Mesodermal cell (in vitro differentiated cells): ENCODE results near the gene CCL17.

Experiments used
- H3K27ac ChIP-seq: 2 replicates; pipeline ENCODE4 v1.7.0; 2013; ENCODE audit warnings: mild to moderate bottlenecking, low read depth, low read length, moderate library complexity; ENCODE audit not compliant: severe bottlenecking
- H3K36me3 ChIP-seq: 2 replicates; pipeline ENCODE4 v1.7.1; 2013; ENCODE audit warnings: mild to moderate bottlenecking, low read length, moderate library complexity; ENCODE audit not compliant: control insufficient read depth, insufficient read depth
- H3K4me1 ChIP-seq: one replicate; pipeline ENCODE4 v1.7.1; 2013; ENCODE audit warnings: mild to moderate bottlenecking, low read length; ENCODE audit not compliant: insufficient read depth, control insufficient read depth, poor library complexity, severe bottlenecking
- H3K4me3 ChIP-seq: 2 replicates; pipeline ENCODE4 v1.7.0; 2013; ENCODE audit warnings: low read length, control low read depth, mild to moderate bottlenecking; ENCODE audit not compliant: insufficient read depth, poor library complexity, severe bottlenecking; ENCODE audit errors: extremely low read depth
- H3K9me3 ChIP-seq: 2 replicates; pipeline ENCODE4 v1.7.1; 2013; ENCODE audit warnings: mild to moderate bottlenecking, low read length, moderate library complexity; ENCODE audit not compliant: control insufficient read depth
- WGBS, 2 experiments: methylation state at CpG; one replicate each; pipeline ENCODE4 v1.1.5; 2013; ENCODE audit warnings: missing lambda C conversion rate in 2 of 2; ENCODE audit not compliant: insufficient coverage in 2 of 2; 5-methylcytosine and 5-hydroxymethylcytosine counted together

CCL17 gene

GRCh38 chr16:57405097-57405496 is 530 bp downstream of the CCL17 start:
- Histone ChIP-seq H3K9me3 (no peaks in the 10 kb centered on the region), H3K4me1 (no peaks in the 10 kb centered on the region), H3K4me3 (no peak overlapping the region), H3K27ac (no peak overlapping the region), H3K36me3 (no peaks in the 10 kb centered on the region)
- 77 to 82% methylated on average over 3 of the region's 3 CpGs for WGBS, 2 experiments

GRCh38 chr16:57406881-57407280 is 2.3 kb downstream of the CCL17 start:
- Histone ChIP-seq H3K4me1 (no peaks in the 10 kb centered on the region), H3K9me3 (no peaks in the 10 kb centered on the region), H3K27ac (no peak overlapping the region), H3K36me3 (no peaks in the 10 kb centered on the region), H3K4me3 (no peak overlapping the region)
- 84 to 96% methylated on average over 2 of the region's 2 CpGs for WGBS, 2 experiments

GRCh38 chr16:57407521-57408353 is 3.2 kb downstream of the CCL17 start:
- 86 to 88% methylated on average over 5 of the region's 5 CpGs for WGBS, 2 experiments
- Histone ChIP-seq H3K36me3 (no peaks in the 10 kb centered on the region), H3K9me3 (no peaks in the 10 kb centered on the region), H3K27ac (no peak overlapping the region), H3K4me3 (no peak overlapping the region), H3K4me1 (no peaks in the 10 kb centered on the region)

DNA sequence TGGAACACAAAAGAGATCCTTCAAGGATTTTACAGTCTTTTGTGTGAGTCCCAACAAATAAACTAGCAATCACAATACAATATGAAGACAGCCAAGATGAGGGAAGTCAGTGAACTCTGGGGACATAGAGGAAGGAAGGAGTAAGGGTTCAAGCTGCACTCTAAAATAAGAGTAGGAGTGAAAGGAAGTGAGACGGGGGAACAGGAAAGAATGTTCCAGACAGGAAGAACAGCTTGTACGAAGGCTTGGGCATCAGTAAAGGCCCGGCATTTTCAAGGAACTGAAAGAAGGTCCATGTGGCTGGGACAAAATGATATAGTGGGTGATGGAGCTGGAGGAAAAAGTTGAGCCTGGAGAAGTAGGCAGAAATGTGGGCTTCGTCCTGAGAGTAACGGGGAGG is 4.5 kb downstream of the CCL17 start:
- Histone ChIP-seq H3K4me1 (no peaks in the 10 kb centered on the region), H3K36me3 (no peaks in the 10 kb centered on the region), H3K27ac (no peak overlapping the region), H3K4me3 (no peak overlapping the region), H3K9me3 (no peaks in the 10 kb centered on the region)
- 90 to 91% methylated on average over 5 of the region's 5 CpGs for WGBS, 2 experiments

GRCh38 chr16:57409870-57410587 is 5.5 kb downstream of the CCL17 start:
- no peaks in the 10 kb centered on the region for H3K4me1 ChIP-seq
- no peaks in the 10 kb centered on the region for H3K9me3 ChIP-seq
- 64 to 65% methylated on average over 11 to 14 of the region's 14 CpGs for WGBS, 2 experiments
- H3K4me3 ChIP-seq = no peak overlapping the region
- no peak overlapping the region for H3K27ac ChIP-seq
- no peaks in the 10 kb centered on the region for H3K36me3 ChIP-seq

- WGBS, 2 experiments = 83 to 87% methylated on average over 4 to 11 of the region's 12 CpGs
- H3K4me1 ChIP-seq = peaks cover 10% of the 10 kb centered on the region
- H3K9me3 ChIP-seq = no peaks in the 10 kb centered on the region
- H3K36me3 ChIP-seq = no peaks in the 10 kb centered on the region
- no peak overlapping the region for H3K27ac ChIP-seq
- H3K4me3 ChIP-seq = no peak overlapping the region
Measured at GRCh38 chr16:57411362-57411976, 6.9 kb downstream of the CCL17 start.

GRCh38 chr16:57412584-57412983 is 8.0 kb downstream of the CCL17 start:
- Histone ChIP-seq H3K9me3 (no peaks in the 10 kb centered on the region), H3K27ac (no peak overlapping the region), H3K4me1 (peaks cover 10% of the 10 kb centered on the region), H3K4me3 (no peak overlapping the region), H3K36me3 (no peaks in the 10 kb centered on the region)
- 96 to 98% methylated on average over 9 of the region's 9 CpGs for WGBS, 2 experiments

- H3K36me3 ChIP-seq = no peaks in the 10 kb centered on the region
- no peak overlapping the region for H3K27ac ChIP-seq
- H3K4me1 ChIP-seq = peaks cover 14% of the 10 kb centered on the region
- no peak overlapping the region for H3K4me3 ChIP-seq
- no peaks in the 10 kb centered on the region for H3K9me3 ChIP-seq
- WGBS, 2 experiments = 92 to 96% methylated on average over 5 of the region's 5 CpGs
Measured at GRCh38 chr16:57413301-57413730, 8.7 kb downstream of the CCL17 start.

- no peaks in the 10 kb centered on the region for H3K9me3 ChIP-seq
- 79 to 87% methylated on average over 2 to 3 of the region's 7 CpGs for WGBS, 2 experiments
- H3K4me1 ChIP-seq = peaks cover 17% of the 10 kb centered on the region
- H3K36me3 ChIP-seq = no peaks in the 10 kb centered on the region
- H3K27ac ChIP-seq = no peak overlapping the region
- no peak overlapping the region for H3K4me3 ChIP-seq
Measured at GRCh38 chr16:57413733-57414132, 9.2 kb downstream of the CCL17 start.

DNA sequence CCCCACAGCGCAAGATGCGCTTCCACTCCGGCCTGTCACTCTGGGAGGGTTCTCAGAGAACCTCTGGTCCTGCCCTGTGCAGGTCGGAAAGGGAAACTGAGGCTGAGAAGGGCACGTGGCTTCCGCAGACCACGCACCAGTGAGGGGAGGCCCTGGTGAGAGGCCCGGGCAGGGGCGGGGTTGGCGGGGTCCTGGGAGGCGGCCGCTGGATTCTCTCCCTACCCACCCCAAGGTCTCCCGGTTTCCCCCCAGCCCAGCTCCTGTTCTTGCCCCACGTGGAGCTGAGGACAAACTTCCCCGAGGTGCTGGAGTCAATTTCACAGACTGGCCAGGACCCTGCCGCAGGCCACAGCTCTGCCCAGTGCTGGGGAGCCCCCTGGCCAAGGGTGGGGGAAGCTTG is 11.5 kb downstream of the CCL17 start:
- Histone ChIP-seq H3K4me3 (no peak overlapping the region), H3K27ac (no peak overlapping the region), H3K36me3 (no peaks in the 10 kb centered on the region), H3K9me3 (no peaks in the 10 kb centered on the region), H3K4me1 (peaks cover 22% of the 10 kb centered on the region)
- 95% methylated on average over 11 to 12 of the region's 16 CpGs for WGBS, 2 experiments
